8988T (cell line): ENCODE data around the gene MAGIX.
"Not testable (repeated sequence)": the region's sequence is repeated elsewhere in the genome, so short reads cannot be mapped to it uniquely, and the experiment has no call there.

Experiments used
- DNase-seq: peaks from one replicate; pipeline ENCODE4 v3.0.0; 2011

MAGIX gene

DNA sequence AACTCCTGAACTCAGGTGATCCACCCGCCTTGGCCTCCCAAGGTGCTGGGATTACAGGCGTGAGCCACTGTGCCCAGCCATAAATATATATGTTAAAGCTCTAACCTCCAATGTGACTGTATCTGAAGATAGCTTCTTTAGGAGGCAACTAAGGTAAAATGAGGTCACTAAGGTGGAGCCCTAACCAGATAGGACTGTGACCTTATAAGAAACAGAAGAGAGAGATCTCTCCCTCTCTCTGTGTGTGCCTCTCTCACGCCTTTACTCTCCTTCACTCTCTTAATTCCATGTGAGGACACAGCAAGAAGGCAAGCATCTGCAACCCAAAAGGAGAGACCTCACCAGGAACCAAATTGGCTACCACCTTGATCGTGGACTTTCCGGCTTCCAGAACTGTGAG lies 926 bp upstream of the MAGIX start:
- DNase-seq, result no peak

DNA sequence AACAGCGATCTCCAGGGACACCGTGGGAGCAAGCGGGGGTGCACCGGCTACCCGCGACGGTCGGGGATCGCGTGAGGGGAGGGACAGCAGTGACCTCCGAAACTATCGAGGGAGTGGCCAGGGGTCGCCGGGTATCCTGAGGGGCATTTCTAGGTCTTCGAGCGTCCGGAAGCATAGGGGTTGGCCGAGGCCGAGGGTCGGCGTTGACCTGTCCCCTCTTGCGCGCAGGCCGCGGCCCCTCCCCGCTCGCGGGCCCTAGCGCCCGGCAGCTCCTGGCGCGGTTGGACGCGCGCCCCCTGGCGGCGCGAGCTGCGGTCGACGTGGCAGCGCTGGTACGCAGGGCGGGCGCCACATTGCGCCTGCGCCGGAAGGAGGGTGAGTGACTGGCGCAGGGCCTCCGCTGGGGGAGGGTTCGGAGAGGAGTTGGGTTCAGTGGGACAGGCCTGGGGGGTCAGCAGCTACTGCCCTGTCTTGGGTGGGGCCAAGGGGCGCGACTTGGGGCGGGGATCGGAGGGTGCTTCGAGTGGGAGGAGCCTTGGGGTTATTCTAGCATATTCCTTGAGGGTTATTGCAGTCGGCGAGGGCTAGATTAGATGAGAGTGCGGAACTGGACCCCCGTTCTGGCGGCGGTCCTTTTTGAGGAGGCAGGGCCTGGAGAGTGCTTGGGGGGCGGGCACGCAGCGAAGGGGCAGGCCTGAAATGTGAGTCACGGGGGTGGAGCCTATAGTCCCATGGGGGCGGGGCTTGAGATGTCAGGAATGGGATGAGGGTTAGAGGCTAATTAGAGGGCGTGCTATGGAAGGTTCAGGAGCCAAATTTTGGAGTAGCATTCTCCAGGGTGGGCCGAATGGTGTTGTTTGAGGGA lies 1.2 kb downstream of the MAGIX start:
- DNase-seq, result no peak

DNA sequence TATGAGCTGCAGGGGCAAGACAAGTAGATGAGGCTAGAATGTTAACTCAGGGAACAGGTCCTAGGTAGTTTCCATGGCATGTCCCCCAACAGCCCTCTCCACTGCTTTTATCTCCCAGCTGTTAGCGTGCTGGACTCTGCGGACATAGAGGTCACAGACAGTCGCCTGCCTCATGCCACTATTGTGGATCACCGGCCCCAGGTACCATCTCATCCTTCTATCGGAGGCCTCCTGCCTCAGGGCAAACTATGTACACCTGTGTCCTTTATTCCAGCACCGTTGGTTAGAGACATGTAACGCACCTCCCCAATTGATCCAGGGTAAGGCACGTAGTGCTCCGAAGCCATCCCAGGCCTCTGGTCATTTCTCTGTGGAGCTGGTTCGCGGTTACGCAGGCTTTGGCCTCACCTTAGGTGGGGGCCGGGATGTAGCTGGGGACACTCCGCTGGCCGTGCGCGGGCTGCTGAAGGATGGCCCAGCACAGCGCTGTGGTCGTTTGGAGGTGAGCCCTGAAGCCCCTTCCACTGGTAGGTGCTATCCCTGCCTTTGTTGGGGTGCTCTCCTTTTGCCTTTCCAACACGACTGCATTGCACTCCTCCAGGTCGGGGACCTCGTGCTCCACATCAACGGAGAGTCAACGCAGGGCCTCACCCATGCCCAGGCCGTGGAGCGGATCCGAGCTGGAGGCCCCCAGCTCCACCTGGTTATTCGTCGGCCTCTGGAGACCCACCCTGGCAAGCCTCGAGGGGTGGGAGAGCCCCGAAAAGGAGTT lies 2.2 kb downstream of the MAGIX start:
- DNase-seq, result no peak

GRCh38 chrX:49165901-49166881 lies 3.6 kb downstream of the MAGIX start:
- peak; percentile 85 for DNase-seq

DNA sequence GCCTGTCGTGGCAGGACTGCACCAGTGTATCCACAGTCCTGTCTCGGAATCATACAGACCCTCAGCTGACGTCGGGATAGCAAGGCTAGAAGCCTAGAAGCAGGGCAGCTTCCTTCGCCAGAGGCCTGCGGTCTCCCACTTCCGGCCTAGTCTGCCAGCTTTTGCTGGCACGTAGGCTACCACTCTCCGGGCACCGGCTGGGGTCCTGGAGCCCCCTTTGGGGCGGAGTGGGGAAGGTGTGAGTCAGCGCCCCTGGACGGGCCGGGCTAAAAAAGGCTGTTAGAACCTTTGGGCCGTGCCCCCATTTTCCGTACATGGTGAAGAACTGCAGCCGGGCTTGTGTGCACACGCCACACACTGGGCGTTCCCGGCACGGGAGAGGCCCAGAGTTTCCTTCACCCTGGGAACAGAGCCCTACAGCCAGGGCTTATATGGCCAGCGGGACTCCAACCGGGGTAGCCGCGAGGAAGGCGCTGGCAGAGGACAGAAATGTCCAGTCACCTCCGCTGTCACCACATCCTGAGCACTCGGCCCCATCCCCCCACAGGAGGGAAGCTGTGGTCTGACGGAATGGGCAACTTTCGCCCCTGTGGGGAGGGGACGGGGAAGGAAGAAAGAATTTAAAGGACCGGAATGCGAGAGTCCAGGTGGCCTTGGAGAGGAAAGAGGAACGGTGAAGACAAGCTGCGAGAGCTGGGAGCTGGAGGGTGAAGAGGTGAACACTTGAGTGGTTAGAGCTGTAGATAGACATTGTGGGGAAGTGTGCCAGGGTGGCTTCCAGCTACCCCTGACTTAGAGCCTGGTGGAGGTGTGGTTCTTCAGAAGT lies 4.6 kb downstream of the MAGIX start:
- DNase-seq, result no peak

GRCh38 chrX:49167740-49168108 lies 5.2 kb downstream of the MAGIX start:
- DNase-seq, result no peak

- DNase-seq, result peak; percentile 73
Measured at GRCh38 chrX:49171752-49172279, 9.3 kb downstream of the MAGIX start, which contains the start of gene PLP2. TSS of gene PLP2 (plus strand) at chrX:49171898. CDS start at chrX:49172001, 103 bp downstream.

- peak; percentile 37 for DNase-seq
Measured at GRCh38 chrX:49172280-49172780, 9.8 kb downstream of the MAGIX start.

DNA sequence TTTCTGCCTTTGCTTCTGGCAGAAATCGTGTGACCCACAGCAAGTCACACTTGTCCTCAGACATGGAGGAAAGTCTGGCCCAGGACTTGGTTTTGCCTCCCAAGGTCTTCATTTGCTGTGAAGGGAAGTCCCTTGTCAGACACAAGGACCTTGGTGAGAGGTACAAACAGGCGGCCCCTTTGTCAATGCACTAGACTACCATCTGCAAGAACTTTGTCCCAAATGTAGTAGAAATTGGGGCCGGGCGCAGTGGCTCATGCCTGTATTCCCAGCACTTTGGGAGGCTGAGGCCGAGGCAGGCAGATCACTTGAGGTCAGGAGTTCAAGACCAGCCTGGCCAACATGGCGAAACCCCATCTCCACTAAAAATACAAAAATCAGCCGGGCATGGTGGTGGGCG lies 11.0 kb downstream of the MAGIX start:
- DNase-seq, result not testable (repeated sequence)

GRCh38 chrX:49174723-49175122 lies 12.2 kb downstream of the MAGIX start:
- no peak for DNase-seq

DNA sequence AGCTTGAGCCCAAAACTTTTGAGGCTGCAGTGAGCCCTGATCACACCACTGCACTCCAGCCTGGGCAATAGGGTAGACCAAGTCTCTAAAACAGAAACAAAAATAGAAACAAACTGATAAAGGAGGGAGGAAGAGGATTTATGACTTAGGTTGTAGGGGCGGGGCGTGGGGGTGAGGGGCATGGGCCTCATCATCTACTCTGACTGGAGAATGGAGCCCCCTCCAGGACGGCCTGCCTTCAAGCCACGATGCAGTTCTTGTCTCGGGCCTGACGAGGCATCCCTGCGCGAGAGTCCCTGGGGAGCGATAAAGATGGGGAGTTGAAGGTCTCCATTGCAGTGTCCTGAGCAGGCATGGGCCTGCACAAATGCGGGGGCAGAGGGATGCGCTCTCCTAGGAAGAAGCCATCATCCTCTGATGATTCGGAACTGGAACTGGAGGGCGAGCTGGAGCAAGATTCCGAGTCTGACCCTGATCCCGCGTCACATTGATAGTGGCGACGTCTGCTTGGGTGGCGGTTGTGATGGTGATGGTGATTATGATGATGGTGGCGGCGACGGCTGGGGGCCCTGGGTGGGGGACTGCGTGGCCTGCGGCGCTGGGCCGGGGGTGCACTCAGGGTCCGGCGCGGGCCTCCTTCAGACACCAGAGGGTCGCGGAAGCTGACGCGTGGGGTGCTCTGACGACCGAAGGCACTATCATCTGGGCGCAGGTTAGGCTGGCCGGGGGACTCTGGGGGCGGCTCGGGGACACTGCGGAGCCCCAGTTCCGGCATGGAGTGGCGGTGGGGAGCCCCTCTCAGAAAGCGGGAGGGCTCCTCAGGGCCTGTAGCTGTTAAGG lies 13.1 kb downstream of the MAGIX start:
- no peak for DNase-seq

- DNase-seq, result no peak
Measured at GRCh38 chrX:49176421-49177326, 14.1 kb downstream of the MAGIX start.

GRCh38 chrX:49177338-49177833 lies 14.8 kb downstream of the MAGIX start:
- DNase-seq, result no peak

DNA sequence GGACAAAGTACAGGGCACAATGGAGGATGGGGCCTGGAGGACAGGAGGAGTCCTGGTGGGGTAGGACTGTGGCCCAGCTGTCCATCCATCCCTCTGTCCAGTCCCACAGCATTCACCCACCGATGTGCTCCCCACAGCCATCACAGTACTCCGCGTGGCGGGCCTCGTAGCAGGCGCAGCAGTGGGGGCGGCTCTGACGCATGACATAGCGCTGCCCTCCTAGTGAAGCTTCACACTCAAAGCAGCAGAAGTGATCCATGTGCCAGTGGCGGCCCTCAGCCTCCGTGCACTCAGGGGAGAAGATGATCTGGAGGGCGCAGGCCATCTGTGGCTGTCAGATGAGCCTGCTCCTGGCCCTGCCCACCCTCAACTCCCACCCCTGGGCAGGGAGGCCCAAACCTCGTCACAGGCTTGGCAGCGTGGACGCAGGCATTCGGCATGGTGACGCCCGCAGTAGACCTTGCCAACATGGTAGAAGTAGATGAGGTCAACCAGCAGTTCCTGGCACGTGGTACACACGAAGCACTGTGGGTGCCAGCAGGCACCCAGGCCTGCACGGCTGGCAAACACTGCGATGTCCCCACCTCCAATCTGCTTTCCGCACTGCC lies 15.4 kb downstream of the MAGIX start:
- no peak for DNase-seq

DNA sequence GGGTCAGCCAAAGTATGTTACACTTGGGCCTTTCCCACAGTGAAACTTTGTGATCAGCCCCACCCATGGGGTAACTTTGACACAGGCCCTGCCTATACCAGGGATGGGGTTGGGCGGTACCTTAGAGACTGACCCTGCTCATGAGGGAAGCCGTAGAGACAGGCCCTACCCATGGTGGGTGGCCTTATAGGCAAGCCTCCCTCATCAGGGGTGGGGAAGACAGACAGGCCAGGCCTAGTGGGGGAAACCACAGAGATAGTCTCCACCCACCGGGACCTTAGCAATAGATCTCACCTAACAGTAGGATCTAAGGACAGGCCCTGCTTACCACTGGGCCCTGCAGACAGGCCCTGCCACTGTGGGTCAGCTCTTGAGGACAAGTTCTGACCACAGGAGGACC lies 16.0 kb downstream of the MAGIX start:
- DNase-seq, result no peak

- DNase-seq, result no peak
Measured at GRCh38 chrX:49179358-49179757, 16.8 kb downstream of the MAGIX start.

GRCh38 chrX:49183701-49184281 lies 21.2 kb downstream of the MAGIX start:
- no peak for DNase-seq
